ENCODE results near the gene FBXO10. TPM values are rescaled to one million over a fixed set of nuclear protein-coding genes. Genes with fewer than 3 reads are reported as not detected.
"Not testable (repeated sequence)": the region's sequence is repeated elsewhere in the genome, so short reads cannot be mapped to it uniquely, and the experiment has no call there.

FBXO10 gene
- total RNA-seq, 1 donor from 2014 or later: 8.2 TPM

GRCh38 chr9:37608250-37608649, 32.1 kb upstream of the FBXO10 start:
- H3K4me3 ChIP-seq: no peak overlapping the region
- no peaks in the 10 kb centered on the region for H3K4me1 ChIP-seq
- H3K27me3 ChIP-seq: no peaks in the 10 kb centered on the region
- no peak for TF ChIP-seq CTCF (IDR thresholded peaks at IDR 0.05)
- no peak for DNase-seq (ENCODE audit: low spot score in 2 of 2)
- no peaks in the 10 kb centered on the region for H3K36me3 ChIP-seq
- intact Hi-C loops (cut with DNase I): no loop called here
- no peaks in the 10 kb centered on the region for H3K9me3 ChIP-seq
- no peak overlapping the region for H3K27ac ChIP-seq

- H3K9me3 ChIP-seq: no peaks in the 10 kb centered on the region
- H3K36me3 ChIP-seq: no peaks in the 10 kb centered on the region
- no peak overlapping the region for H3K27ac ChIP-seq
- H3K27me3 ChIP-seq: no peaks in the 10 kb centered on the region
- no peak for TF ChIP-seq CTCF (IDR thresholded peaks at IDR 0.05)
- H3K4me1 ChIP-seq: no peaks in the 10 kb centered on the region
- intact Hi-C loops (cut with DNase I): no loop called here
- H3K4me3 ChIP-seq: no peak overlapping the region
- DNase-seq (ENCODE audit: low spot score in 2 of 2): no peak
These were observed 28.1 kb upstream of the FBXO10 start for GRCh38 chr9:37604296-37604695.

GRCh38 chr9:37602817-37603216, 26.6 kb upstream of the FBXO10 start:
- no peak for TF ChIP-seq CTCF (IDR thresholded peaks at IDR 0.05)
- Histone ChIP-seq H3K4me3 (no peak overlapping the region), H3K4me1 (no peaks in the 10 kb centered on the region), H3K36me3 (no peaks in the 10 kb centered on the region), H3K27ac (no peak overlapping the region), H3K9me3 (no peaks in the 10 kb centered on the region), H3K27me3 (no peaks in the 10 kb centered on the region)
- intact Hi-C loops (cut with DNase I): no loop called here
- no peak for DNase-seq (ENCODE audit: low spot score in 2 of 2)

GRCh38 chr9:37602061-37602460, 25.9 kb upstream of the FBXO10 start:
- H3K4me1 ChIP-seq; H3K36me3 ChIP-seq; H3K27me3 ChIP-seq; H3K4me3 ChIP-seq; intact Hi-C loops (cut with DNase I); H3K27ac ChIP-seq; H3K9me3 ChIP-seq; DNase-seq (ENCODE audit: low spot score in 2 of 2): not testable (repeated sequence)

GRCh38 chr9:37596504-37596903, 20.3 kb upstream of the FBXO10 start:
- H3K27me3 ChIP-seq: no peaks in the 10 kb centered on the region
- no peaks in the 10 kb centered on the region for H3K36me3 ChIP-seq
- intact Hi-C loops (cut with DNase I): loop anchor here (10.0 kb wide), 1 partner anchor 188 kb away; the partner anchor contains the start of gene EXOSC3
- no peak overlapping the region for H3K27ac ChIP-seq
- DNase-seq (ENCODE audit: low spot score in 2 of 2): no peak
- no peak overlapping the region for H3K4me3 ChIP-seq
- peaks cover 0 to 3% of the 10 kb centered on the region in 2 donors for H3K4me1 ChIP-seq
- no peaks in the 10 kb centered on the region for H3K9me3 ChIP-seq
- no peak for TF ChIP-seq CTCF (IDR thresholded peaks at IDR 0.05)

- H3K4me3 ChIP-seq: peak overlapping the region in 1 of 2 donors; percentile 48
- TF ChIP-seq CTCF (IDR thresholded peaks at IDR 0.05): no peak
- no peak overlapping the region for H3K27ac ChIP-seq
- H3K4me1 ChIP-seq: peaks cover 5 to 9% of the 10 kb centered on the region in 2 donors
- no peak for DNase-seq (ENCODE audit: low spot score in 2 of 2)
- H3K9me3 ChIP-seq: no peaks in the 10 kb centered on the region
- intact Hi-C loops (cut with DNase I): loop anchor here (2.0 to 10.0 kb wide), 4 partner anchors 17 to 308 kb away; partner anchors contain the start of genes EXOSC3, FBXO10, POLR1E and SLC25A51
- no peaks in the 10 kb centered on the region for H3K27me3 ChIP-seq
- H3K36me3 ChIP-seq: peaks cover 0 to under 1% of the 10 kb centered on the region in 2 donors
These were observed 17.8 kb upstream of the FBXO10 start for GRCh38 chr9:37593883-37594448.
